H1 (cell line): ENCODE data around the gene MXI1.

Source experiments
- EGR1 ChIP-seq: IDR thresholded peaks from 2 replicates; pipeline ENCODE4 v1.6.1; 2011; ENCODE audit warnings: low read depth, low read length, borderline replicate concordance
- EP300 ChIP-seq, 2 experiments: IDR thresholded peaks; 1 replicate in 1 of 2; 2 replicates in 1 of 2; pipeline ENCODE4 v1.6.1; 2011 to 2012; ENCODE audit warnings: low read depth in 2 of 2, low read length in 2 of 2, mild to moderate bottlenecking in 2 of 2, borderline replicate concordance in 1 of 2, inconsistent platforms in 1 of 2, moderate library complexity in 1 of 2
- GTF2F1 ChIP-seq: IDR thresholded peaks from 2 replicates; pipeline ENCODE4 v1.6.1; 2012; ENCODE audit warnings: low read depth, low read length, improper control_type of control experiment, borderline replicate concordance
- POLR2AphosphoS5 ChIP-seq: IDR thresholded peaks from 2 replicates; pipeline ENCODE4 v1.6.1; 2011; ENCODE audit warnings: low read depth, low read length
- SRF ChIP-seq: IDR thresholded peaks from 2 replicates; pipeline ENCODE4 v1.6.1; 2011; ENCODE audit warnings: mild to moderate bottlenecking, low read depth, low read length, moderate library complexity
- SUZ12 ChIP-seq: fragments of 200-600 bp; sonication (generic); IDR thresholded peaks from 2 replicates; pipeline ENCODE4 v1.6.1; 2012; ENCODE audit warnings: mild to moderate bottlenecking, inconsistent platforms, low read length, moderate library complexity, mixed read lengths
- TF ChIP-seq, protein P1 (sequence below): IDR thresholded peaks from 2 replicates; pipeline ENCODE4 v1.6.1; 2012; ENCODE audit warnings: inconsistent platforms
- TF ChIP-seq, protein P2 (sequence below): IDR thresholded peaks from 2 replicates; pipeline ENCODE4 v1.6.1; 2012; ENCODE audit warnings: low read length, inconsistent platforms
- TF ChIP-seq, protein P3 (sequence below), 3 experiments: IDR thresholded peaks; 1 replicate in 2 of 3; 2 replicates in 1 of 3; pipeline versions ENCODE4 v1.5.1 to v1.6.1; 2011; ENCODE audit warnings: low read length in 3 of 3, mild to moderate bottlenecking in 3 of 3, inconsistent platforms in 2 of 3, low read depth in 1 of 3, moderate library complexity in 1 of 3; ENCODE audit not compliant: insufficient read depth in 1 of 3; ENCODE audit errors: control extremely low read depth in 1 of 3

DNA sequence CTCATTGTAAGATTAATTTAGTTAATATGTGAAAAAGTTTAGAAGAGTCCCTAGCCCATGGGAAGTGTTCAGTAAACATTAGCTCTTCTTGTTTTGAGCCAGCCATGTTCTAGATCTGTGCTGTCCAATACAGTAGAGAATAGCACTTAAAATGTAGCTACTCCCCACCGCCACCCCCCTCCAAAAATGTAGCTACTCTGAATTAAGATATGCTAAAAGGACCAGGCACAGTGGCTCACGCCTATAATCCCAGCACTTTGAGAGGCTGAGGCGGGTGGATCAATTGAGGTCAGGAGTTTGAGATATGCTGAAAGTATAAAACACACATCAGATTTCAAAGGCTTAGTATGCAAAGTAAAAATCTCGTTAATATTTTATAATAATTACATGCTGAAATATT, 47.3 kb upstream of the MXI1 start:
- TF ChIP-seq, protein P1, sequence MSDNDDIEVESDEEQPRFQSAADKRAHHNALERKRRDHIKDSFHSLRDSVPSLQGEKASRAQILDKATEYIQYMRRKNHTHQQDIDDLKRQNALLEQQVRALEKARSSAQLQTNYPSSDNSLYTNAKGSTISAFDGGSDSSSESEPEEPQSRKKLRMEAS: no peak
- TF ChIP-seq EP300 (IDR thresholded peaks at IDR 0.05; ENCODE audit: borderline replicate concordance in 1 of 2, low read depth in 2 of 2, low read length in 2 of 2) (no peak), SUZ12 (no peak), POLR2AphosphoS5 (no peak), EGR1 (no peak), GTF2F1 (no peak), SRF (no peak)
- TF ChIP-seq, protein P2, sequence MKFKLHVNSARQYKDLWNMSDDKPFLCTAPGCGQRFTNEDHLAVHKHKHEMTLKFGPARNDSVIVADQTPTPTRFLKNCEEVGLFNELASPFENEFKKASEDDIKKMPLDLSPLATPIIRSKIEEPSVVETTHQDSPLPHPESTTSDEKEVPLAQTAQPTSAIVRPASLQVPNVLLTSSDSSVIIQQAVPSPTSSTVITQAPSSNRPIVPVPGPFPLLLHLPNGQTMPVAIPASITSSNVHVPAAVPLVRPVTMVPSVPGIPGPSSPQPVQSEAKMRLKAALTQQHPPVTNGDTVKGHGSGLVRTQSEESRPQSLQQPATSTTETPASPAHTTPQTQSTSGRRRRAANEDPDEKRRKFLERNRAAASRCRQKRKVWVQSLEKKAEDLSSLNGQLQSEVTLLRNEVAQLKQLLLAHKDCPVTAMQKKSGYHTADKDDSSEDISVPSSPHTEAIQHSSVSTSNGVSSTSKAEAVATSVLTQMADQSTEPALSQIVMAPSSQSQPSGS: no peak
- TF ChIP-seq, protein P3, sequence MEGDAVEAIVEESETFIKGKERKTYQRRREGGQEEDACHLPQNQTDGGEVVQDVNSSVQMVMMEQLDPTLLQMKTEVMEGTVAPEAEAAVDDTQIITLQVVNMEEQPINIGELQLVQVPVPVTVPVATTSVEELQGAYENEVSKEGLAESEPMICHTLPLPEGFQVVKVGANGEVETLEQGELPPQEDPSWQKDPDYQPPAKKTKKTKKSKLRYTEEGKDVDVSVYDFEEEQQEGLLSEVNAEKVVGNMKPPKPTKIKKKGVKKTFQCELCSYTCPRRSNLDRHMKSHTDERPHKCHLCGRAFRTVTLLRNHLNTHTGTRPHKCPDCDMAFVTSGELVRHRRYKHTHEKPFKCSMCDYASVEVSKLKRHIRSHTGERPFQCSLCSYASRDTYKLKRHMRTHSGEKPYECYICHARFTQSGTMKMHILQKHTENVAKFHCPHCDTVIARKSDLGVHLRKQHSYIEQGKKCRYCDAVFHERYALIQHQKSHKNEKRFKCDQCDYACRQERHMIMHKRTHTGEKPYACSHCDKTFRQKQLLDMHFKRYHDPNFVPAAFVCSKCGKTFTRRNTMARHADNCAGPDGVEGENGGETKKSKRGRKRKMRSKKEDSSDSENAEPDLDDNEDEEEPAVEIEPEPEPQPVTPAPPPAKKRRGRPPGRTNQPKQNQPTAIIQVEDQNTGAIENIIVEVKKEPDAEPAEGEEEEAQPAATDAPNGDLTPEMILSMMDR (IDR thresholded peaks at IDR 0.05; ENCODE audit: control extremely low read depth in 1 of 3, insufficient read depth in 1 of 3, low read depth in 1 of 3, low read length in 3 of 3): no peak
